Common myeloid progenitor, CD34-positive (primary cell): ENCODE results near the gene ARHGAP11A.

ENCODE experiments used
- CTCF ChIA-PET: fragments of 350-600 bp; sonication (Branson Sonifier 250); formaldehyde crosslinking; loops from one replicate; lab custom pipeline; 2021; ENCODE audit warnings: antibody characterized with exemption; lab: Charles Lee
- POLR2A ChIA-PET: fragments of 350-600 bp; sonication (Branson Sonifier 250); formaldehyde crosslinking; loops from one replicate; lab custom pipeline; 2021; ENCODE audit warnings: antibody characterized with exemption; lab: Charles Lee
- DNase-seq, 3 donors: peaks; one replicate each; pipeline versions ENCODE4 v3.0.0 to v3.0.0-alpha.2; 2013
- H3K27ac ChIP-seq, 2 experiments: 1 replicate in 1 of 2; 2 replicates in 1 of 2; pipeline ENCODE4 v1.7.0; 2013; ENCODE audit warnings: inconsistent platforms in 2 of 2, low read length in 2 of 2, mild to moderate bottlenecking in 2 of 2, low read depth in 1 of 2, moderate library complexity in 1 of 2; ENCODE audit not compliant: severe bottlenecking in 2 of 2, insufficient read depth in 1 of 2, poor library complexity in 1 of 2
- H3K27me3 ChIP-seq, 5 experiments: replicated peaks in 2 of 5; 1 replicate in 3 of 5; 2 replicates in 2 of 5; pipeline versions ENCODE4 v1.6.1 to v1.7.0; 2013; ENCODE audit warnings: low read length in 4 of 5, mild to moderate bottlenecking in 2 of 5, moderate library complexity in 2 of 5, inconsistent platforms in 1 of 5; ENCODE audit not compliant: insufficient read depth in 5 of 5, control insufficient read depth in 4 of 5
- H3K36me3 ChIP-seq, 4 experiments: 1 replicate in 2 of 4; 2 replicates in 2 of 4; pipeline versions ENCODE4 v1.6.1 to v1.7.0; 2013; ENCODE audit warnings: low read length in 3 of 4, control low read depth in 1 of 4, mild to moderate bottlenecking in 1 of 4; ENCODE audit not compliant: control insufficient read depth in 4 of 4, insufficient read depth in 4 of 4
- H3K4me1 ChIP-seq, 4 experiments: 1 replicate in 3 of 4; 2 replicates in 1 of 4; pipeline versions ENCODE4 v1.6.1 to v1.7.1; 2013; ENCODE audit warnings: low read length in 3 of 4, mild to moderate bottlenecking in 3 of 4, control low read depth in 1 of 4, inconsistent platforms in 1 of 4, moderate library complexity in 1 of 4; ENCODE audit not compliant: control insufficient read depth in 4 of 4, insufficient read depth in 4 of 4; ENCODE audit errors: control extremely low read depth in 1 of 4
- H3K4me3 ChIP-seq, 7 experiments: 1 replicate in 4 of 7; 2 replicates in 3 of 7; pipeline versions ENCODE4 v1.5.1 to v1.7.0; 2013; ENCODE audit warnings: mild to moderate bottlenecking in 7 of 7, low read length in 6 of 7, moderate library complexity in 6 of 7, inconsistent platforms in 2 of 7, low read depth in 2 of 7, control low read depth in 1 of 7; ENCODE audit not compliant: insufficient read depth in 4 of 7, control insufficient read depth in 1 of 7; ENCODE audit errors: extremely low read depth in 1 of 7
- H3K9me3 ChIP-seq, 5 experiments: 1 replicate in 4 of 5; 2 replicates in 1 of 5; pipeline versions ENCODE4 v1.6.1 to v1.7.1; 2013; ENCODE audit warnings: low read length in 4 of 5, mild to moderate bottlenecking in 2 of 5, inconsistent platforms in 1 of 5, low read depth in 1 of 5, moderate library complexity in 1 of 5; ENCODE audit not compliant: control insufficient read depth in 4 of 5, insufficient read depth in 2 of 5; ENCODE audit errors: control extremely low read depth in 1 of 5
- WGBS: methylation state at CpG from one replicate; pipeline ENCODE4 v1.1.5; 2013; ENCODE audit not compliant: insufficient coverage; 5-methylcytosine and 5-hydroxymethylcytosine counted together

The ARHGAP11A gene

GRCh38 chr15:32656091-32656490, 40.8 kb downstream of the ARHGAP11A start:
- Histone ChIP-seq H3K36me3 (peaks cover 0 to 4% (median 0%) of the 10 kb centered on the region in 4 experiments), H3K27ac (no peak overlapping the region), H3K9me3 (no peaks in the 10 kb centered on the region), H3K4me1 (peaks cover 4 to 13% (median 9%) of the 10 kb centered on the region in 4 experiments), H3K27me3 (no peaks in the 10 kb centered on the region), H3K4me3 (no peak overlapping the region)
- ChIA-PET POLR2A (no interaction called here), CTCF (interaction anchor here (1.2 to 1.6 kb wide), 3 partner anchors 189 to 338 kb away, joined by 3 to 4 read pairs (median 3); no protein-coding TSS in a partner anchor)
- DNase-seq, result peak; percentile 17 to 44 (median 35)
- WGBS, result 35% methylated on average over 2 of the region's 4 CpGs

- H3K27me3 ChIP-seq, result no peaks in the 10 kb centered on the region
- peak in 1 of 3 donors; percentile 25 for DNase-seq
- WGBS, result 89% methylated on average over 7 of the region's 9 CpGs
- no peak overlapping the region for H3K4me3 ChIP-seq
- POLR2A ChIA-PET, result no interaction called here
- peaks cover 4 to 13% (median 9%) of the 10 kb centered on the region in 4 experiments for H3K4me1 ChIP-seq
- H3K9me3 ChIP-seq, result no peaks in the 10 kb centered on the region
- no peak overlapping the region for H3K27ac ChIP-seq
- CTCF ChIA-PET, result interaction anchor here (1.2 to 1.6 kb wide), 2 partner anchors 280 to 338 kb away, joined by 3 to 4 read pairs; no protein-coding TSS in a partner anchor
- peaks cover 0 to 4% (median 0%) of the 10 kb centered on the region in 4 experiments for H3K36me3 ChIP-seq
Observed at GRCh38 chr15:32656496-32656895, 41.2 kb downstream of the ARHGAP11A start.

- H3K4me3 ChIP-seq, result no peak overlapping the region
- peaks cover 0 to 4% (median 0%) of the 10 kb centered on the region in 4 experiments for H3K36me3 ChIP-seq
- no peaks in the 10 kb centered on the region for H3K27me3 ChIP-seq
- H3K9me3 ChIP-seq, result no peaks in the 10 kb centered on the region
- ChIA-PET CTCF (interaction anchor here (1.7 to 1.8 kb wide), 2 partner anchors 8 to 301 kb away, joined by 4 to 5 read pairs; no protein-coding TSS in a partner anchor), POLR2A (interaction anchor here (1.2 kb wide), 1 partner anchor 8 kb away, joined by 3 read pairs; no protein-coding TSS in a partner anchor)
- peaks cover 4 to 13% (median 9%) of the 10 kb centered on the region in 4 experiments for H3K4me1 ChIP-seq
- WGBS, result 63% methylated on average over 2 of the region's 5 CpGs
- H3K27ac ChIP-seq, result no peak overlapping the region
- peak in 2 of 3 donors; percentile 51 to 58 for DNase-seq
Observed at GRCh38 chr15:32657198-32657883, 42.0 kb downstream of the ARHGAP11A start.

GRCh38 chr15:32657941-32658340, 42.6 kb downstream of the ARHGAP11A start:
- Histone ChIP-seq H3K36me3 (peaks cover 0 to 4% (median 0%) of the 10 kb centered on the region in 4 experiments), H3K27me3 (no peaks in the 10 kb centered on the region), H3K4me3 (no peak overlapping the region), H3K4me1 (peaks cover 4 to 13% (median 9%) of the 10 kb centered on the region in 4 experiments), H3K9me3 (no peaks in the 10 kb centered on the region), H3K27ac (no peak overlapping the region)
- POLR2A ChIA-PET, result interaction anchor here (1.2 kb wide), 1 partner anchor 9 kb away, joined by 3 read pairs; no protein-coding TSS in a partner anchor
- no peak for DNase-seq
- WGBS, result no CpG with 5 or more reads among the region's 2 CpGs
- CTCF ChIA-PET, result interaction anchor here (1.7 to 3.2 kb wide), 3 partner anchors 8 to 337 kb away, joined by 4 to 17 read pairs (median 5); no protein-coding TSS in a partner anchor

GRCh38 chr15:32659340-32660155, 44.2 kb downstream of the ARHGAP11A start:
- WGBS, result 83% methylated on average over 6 of the region's 6 CpGs
- no peak for DNase-seq
- Histone ChIP-seq H3K4me1 (peaks cover 4 to 13% (median 9%) of the 10 kb centered on the region in 4 experiments), H3K4me3 (no peak overlapping the region), H3K27ac (no peak overlapping the region), H3K9me3 (no peaks in the 10 kb centered on the region), H3K27me3 (no peaks in the 10 kb centered on the region), H3K36me3 (peaks cover 0 to 2% (median 0%) of the 10 kb centered on the region in 4 experiments)
- ChIA-PET POLR2A (no interaction called here), CTCF (interaction anchor here (0.5 to 7.7 kb wide), 7 partner anchors 10 to 338 kb away, joined by 3 to 77 read pairs (median 5); no protein-coding TSS in a partner anchor)

GRCh38 chr15:32663671-32664070, 48.4 kb downstream of the ARHGAP11A start:
- ChIA-PET CTCF (interaction anchor here (0.8 to 7.7 kb wide), 12 partner anchors 8 to 471 kb away, joined by 3 to 77 read pairs (median 6); no protein-coding TSS in a partner anchor), POLR2A (no interaction called here)
- no peak for DNase-seq
- Histone ChIP-seq H3K4me3 (no peak overlapping the region), H3K36me3 (no peaks in the 10 kb centered on the region), H3K9me3 (no peaks in the 10 kb centered on the region), H3K27me3 (no peaks in the 10 kb centered on the region), H3K4me1 (no peaks in the 10 kb centered on the region), H3K27ac (no peak overlapping the region)
- WGBS, result 97% methylated on average over 4 of the region's 4 CpGs
